ENCODE data around the gene VAMP7. TPM values are rescaled to one million over a fixed set of nuclear protein-coding genes. Genes with fewer than 3 reads are reported as not detected.

The VAMP7 gene
- total and polyA plus RNA-seq, 2 of the 8 experiments (the other 6 are each of a cell fraction or from before 2014, with no cell fraction given) = 14.2 to 22.1 TPM

DNA sequence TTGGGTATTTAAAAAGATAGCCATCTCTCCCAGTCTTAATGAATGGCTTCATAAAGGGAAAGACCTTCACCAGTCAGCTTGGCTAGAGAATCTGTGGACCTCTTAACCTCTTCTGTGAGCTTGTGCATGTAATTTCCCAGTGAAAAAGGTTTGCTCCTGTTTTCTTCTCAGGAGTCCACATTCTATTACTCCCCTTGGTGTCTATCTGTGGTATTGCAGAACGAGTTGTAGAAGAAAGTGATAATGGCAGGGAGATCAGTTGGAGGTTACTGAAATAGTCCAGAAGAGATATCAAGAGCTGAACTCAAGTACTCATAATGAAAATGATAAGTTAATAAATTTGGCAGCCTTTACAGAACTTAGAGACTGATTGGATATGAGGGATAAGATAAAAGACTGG lies 16.5 kb upstream of the VAMP7 start:
- Histone ChIP-seq H4K20me1 (replicated peaks in 1 of 2; ENCODE audit: control insufficient read depth in 1 of 2, insufficient read depth in 2 of 2, low read length in 2 of 2) (no peaks in the 10 kb centered on the region), H2BK12ac (ENCODE audit: low read depth, low read length) (no peak overlapping the region), H3K4ac (replicated peaks; ENCODE audit: insufficient read length, low read depth, low read length) (no peak overlapping the region), H3K36me3 (ENCODE audit: control insufficient read depth in 2 of 4, insufficient read depth in 4 of 4, low read length in 3 of 4) (no peaks in the 10 kb centered on the region), H2BK120ac (replicated peaks; ENCODE audit: low read depth, low read length) (no peak overlapping the region), H3K9me3 (ENCODE audit: insufficient read depth in 2 of 2, low read depth in 1 of 2, low read length in 1 of 2) (peaks cover 10 to 18% of the 10 kb centered on the region in 2 experiments; a peak in 2 of 4 replicates), H2AFZ (ENCODE audit: low read length) (no peak overlapping the region), H3K4me2 (ENCODE audit: insufficient read depth in 1 of 2, low read depth in 2 of 2, low read length in 2 of 2) (no peak overlapping the region), H3K23ac (ENCODE audit: insufficient read length) (no peak overlapping the region), H4K5ac (ENCODE audit: insufficient read length, low read depth, low read length) (no peak overlapping the region), H2BK20ac (ENCODE audit: low read length) (no peak overlapping the region), H3K23me2 (ENCODE audit: low read depth, low read length) (no peaks in the 10 kb centered on the region), H3K79me2 (ENCODE audit: control insufficient read depth in 1 of 2, insufficient read depth in 2 of 2, low read length in 2 of 2) (no peaks in the 10 kb centered on the region), H2BK5ac (ENCODE audit: low read depth, low read length) (no peak overlapping the region), H3K9ac (replicated peaks in 1 of 4; ENCODE audit: extremely low read depth in 1 of 4, low read depth in 3 of 4, low read length in 3 of 4) (no peak overlapping the region), H3K4me1 (replicated peaks in 1 of 4; ENCODE audit: control insufficient read depth in 3 of 4, insufficient read depth in 4 of 4, low read length in 3 of 4) (no peaks in the 10 kb centered on the region), H3K27ac (ENCODE audit: low read depth, low read length) (no peak overlapping the region), H4K8ac (ENCODE audit: extremely low read depth, insufficient read depth, low read length) (no peak overlapping the region), H3K79me1 (ENCODE audit: low read depth, low read length) (no peaks in the 10 kb centered on the region), H3K56ac (replicated peaks; ENCODE audit: insufficient read length, low read depth, low read length) (no peak overlapping the region), H2BK15ac (ENCODE audit: low read length) (no peak overlapping the region), H3K4me3 (ENCODE audit: extremely low read depth in 1 of 4, insufficient read depth in 2 of 4, low read depth in 3 of 4, low read length in 4 of 4) (no peak overlapping the region), H3K27me3 (replicated peaks in 1 of 4; ENCODE audit: control insufficient read depth in 3 of 4, extremely low read depth in 1 of 4, insufficient read depth in 3 of 4, low read length in 3 of 4) (no peaks in the 10 kb centered on the region), H3K14ac (ENCODE audit: insufficient read length) (no peak overlapping the region), H4K91ac (replicated peaks; ENCODE audit: insufficient read length, low read length) (no peak overlapping the region), H3K18ac (ENCODE audit: extremely low read depth, low read length) (no peak overlapping the region), H2AK5ac (ENCODE audit: low read depth, low read length) (no peak overlapping the region)
- ChIA-PET CTCF (ENCODE audit: partially characterized antibody) (no interaction called here), POLR2A (ENCODE audit: partially characterized antibody) (no interaction called here)
- no peak for DNase-seq (ENCODE audit: low read depth in 1 of 2, low spot score in 2 of 2)
- WGBS, 2 experiments (ENCODE audit: extremely low coverage in 1 of 2, insufficient coverage in 1 of 2, insufficient read length in 1 of 2, insufficient replicate concordance in 2 of 2, low coverage in 1 of 2, low lambda C conversion rate in 2 of 2, missing lambda C conversion rate in 1 of 2) = 38% methylated on average over 1 of the region's 1 CpG; no CpG with 5 or more reads in 1 of the 2 experiments
- FAIRE-seq = no peak
- TF ChIP-seq SP1 (IDR thresholded peaks at IDR 0.05; ENCODE audit: low read depth, low read length) = no peak
- peak; percentile 29 to 39; a peak in 3 of 4 replicates for TF ChIP-seq RAD21 (IDR thresholded peaks at IDR 0.05 in 1 of 2, conservative IDR thresholded peaks at IDR 0.05 in 1 of 2; ENCODE audit: low read depth in 2 of 2, low read length in 2 of 2)
- TF ChIP-seq, protein P1, sequence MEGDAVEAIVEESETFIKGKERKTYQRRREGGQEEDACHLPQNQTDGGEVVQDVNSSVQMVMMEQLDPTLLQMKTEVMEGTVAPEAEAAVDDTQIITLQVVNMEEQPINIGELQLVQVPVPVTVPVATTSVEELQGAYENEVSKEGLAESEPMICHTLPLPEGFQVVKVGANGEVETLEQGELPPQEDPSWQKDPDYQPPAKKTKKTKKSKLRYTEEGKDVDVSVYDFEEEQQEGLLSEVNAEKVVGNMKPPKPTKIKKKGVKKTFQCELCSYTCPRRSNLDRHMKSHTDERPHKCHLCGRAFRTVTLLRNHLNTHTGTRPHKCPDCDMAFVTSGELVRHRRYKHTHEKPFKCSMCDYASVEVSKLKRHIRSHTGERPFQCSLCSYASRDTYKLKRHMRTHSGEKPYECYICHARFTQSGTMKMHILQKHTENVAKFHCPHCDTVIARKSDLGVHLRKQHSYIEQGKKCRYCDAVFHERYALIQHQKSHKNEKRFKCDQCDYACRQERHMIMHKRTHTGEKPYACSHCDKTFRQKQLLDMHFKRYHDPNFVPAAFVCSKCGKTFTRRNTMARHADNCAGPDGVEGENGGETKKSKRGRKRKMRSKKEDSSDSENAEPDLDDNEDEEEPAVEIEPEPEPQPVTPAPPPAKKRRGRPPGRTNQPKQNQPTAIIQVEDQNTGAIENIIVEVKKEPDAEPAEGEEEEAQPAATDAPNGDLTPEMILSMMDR (IDR thresholded peaks at IDR 0.05; ENCODE audit: control extremely low read depth in 1 of 3, insufficient read depth in 1 of 3, low read depth in 1 of 3, low read length in 3 of 3) = peak in 1 of 3 experiments; percentile 19; a peak in 2 of 4 replicates
